HG03280 (cell line): ENCODE data around the gene GNB3.

Experiments
- ATAC-seq: cut with Tn5 transposase; IDR thresholded peaks from one replicate; pipeline ENCODE4 v1.9.1; 2021; ENCODE audit warnings: mild to moderate bottlenecking, moderate library complexity; ENCODE audit not compliant: unreplicated experiment

Gene GNB3

DNA sequence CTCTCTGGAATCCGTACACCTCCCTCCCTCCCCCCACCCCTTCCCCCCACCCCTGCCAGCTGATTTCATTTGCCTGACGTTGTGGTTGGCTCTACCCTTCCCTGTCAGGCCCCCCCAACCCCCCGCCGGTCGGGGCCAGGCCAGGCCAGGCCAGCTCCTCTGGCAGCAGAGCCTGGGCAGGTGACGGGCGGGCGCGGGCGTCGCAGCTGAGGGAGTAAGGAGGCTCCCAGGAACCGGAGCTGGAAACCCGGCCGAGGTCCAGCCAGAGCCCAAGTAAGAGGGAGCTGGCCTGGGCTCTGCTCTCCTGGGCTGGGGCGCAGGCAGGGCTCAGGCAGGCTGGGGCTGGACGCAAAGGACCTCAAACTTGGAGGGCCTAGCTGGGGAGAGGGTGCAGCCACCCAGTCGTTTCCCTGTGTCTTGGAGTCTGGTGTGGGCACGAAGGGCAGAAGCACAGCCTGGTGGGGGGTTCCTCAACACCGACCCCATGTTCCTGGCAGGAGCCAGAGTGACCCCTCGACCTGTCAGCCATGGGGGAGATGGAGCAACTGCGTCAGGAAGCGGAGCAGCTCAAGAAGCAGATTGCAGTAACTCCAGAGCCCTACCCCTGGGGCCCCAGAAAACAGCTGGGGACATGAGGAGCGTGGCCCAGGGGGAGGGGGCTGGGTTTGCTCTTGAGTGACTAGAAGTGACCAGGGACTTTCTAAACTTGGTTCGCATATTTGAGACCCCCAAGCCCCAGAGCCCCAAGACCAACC lies at the start of gene GNB3:
Gene GNB3 (plus strand): TSS at position 165 of the 755 bp plus-strand sequence. CDS start 363 bp downstream, at position 528.
- no peak for ATAC-seq

DNA sequence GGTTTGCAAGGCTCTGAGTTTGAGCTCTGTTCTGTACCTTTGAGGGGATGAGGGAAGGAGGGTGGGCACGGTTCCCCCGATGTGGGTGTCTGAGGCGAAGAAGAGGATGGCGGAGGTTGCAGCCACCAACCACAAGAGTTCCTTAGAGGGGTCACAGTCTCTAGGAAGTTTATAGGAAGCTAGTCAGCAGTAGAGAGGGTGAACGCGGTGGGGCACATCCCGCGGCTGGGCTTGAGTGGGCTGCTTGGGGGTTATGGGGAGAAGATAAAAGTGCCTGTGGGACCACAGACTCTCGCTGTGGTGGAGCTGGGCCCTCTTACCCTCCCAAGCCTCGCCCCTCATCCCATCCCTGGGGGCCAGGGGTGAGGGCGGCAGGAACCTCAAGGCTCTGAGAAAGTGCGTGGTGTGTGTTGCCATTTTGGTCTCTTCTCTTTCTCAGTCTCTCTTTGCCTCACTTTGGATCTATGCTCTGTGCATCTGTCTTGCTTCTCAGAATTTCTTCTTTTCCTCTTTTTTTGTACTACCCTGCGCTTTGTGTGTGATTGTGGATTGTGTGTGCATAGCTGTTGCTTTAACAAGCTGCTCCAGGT lies 48.7 kb upstream of the GNB3 start:
- no peak for ATAC-seq

DNA sequence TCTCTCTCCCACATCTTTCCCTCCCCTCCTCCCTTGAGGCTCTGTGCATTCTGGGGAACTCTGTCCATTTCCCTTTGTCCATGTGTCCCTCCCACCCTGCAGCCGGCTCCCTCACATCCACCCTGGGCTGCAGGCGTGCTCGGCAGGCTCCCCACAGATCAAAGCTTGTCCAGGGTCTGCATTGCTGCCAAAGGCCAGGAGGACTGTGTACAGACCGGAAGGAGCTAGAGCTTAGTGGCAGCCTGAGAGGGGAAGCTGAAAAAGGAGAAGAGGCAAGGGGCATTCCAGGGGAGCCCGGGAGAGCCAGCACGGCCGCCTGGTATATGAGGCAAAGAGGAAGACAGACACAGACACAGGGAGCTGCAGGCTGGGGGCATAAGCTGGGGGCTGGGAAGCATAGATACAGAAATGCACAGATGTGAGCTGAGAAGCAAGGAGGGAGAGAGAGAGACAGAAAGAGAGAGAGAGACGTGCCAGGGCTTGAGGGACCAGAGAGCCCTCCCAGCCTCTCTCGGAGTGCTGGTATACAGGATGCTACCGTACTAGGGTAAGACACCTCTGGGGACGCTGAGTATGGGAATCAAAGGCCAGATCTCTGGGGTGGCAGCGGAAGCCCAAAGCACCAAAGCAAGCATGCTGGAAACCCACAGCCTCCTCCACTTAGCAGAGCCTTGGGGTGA lies 48.1 kb upstream of the GNB3 start:
- ATAC-seq = no peak

DNA sequence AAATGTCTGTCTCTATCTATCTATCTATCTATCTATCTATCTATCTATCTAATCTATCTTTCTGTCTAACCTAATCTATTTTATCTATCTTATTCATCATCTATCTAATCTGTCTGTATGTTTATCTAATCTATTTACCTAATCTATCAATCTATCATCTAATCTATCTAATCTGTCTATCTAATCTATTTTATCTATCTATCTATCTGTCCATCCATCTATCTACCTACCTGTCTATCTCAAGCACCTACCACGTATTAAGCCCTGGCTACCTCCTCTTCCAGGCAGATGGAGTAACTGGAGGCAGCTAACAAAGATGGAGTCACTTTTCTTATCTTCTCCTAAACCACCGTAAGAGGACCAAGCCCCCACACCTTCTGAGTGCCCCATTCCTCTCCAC lies 45.6 kb upstream of the GNB3 start:
- ATAC-seq = no peak

DNA sequence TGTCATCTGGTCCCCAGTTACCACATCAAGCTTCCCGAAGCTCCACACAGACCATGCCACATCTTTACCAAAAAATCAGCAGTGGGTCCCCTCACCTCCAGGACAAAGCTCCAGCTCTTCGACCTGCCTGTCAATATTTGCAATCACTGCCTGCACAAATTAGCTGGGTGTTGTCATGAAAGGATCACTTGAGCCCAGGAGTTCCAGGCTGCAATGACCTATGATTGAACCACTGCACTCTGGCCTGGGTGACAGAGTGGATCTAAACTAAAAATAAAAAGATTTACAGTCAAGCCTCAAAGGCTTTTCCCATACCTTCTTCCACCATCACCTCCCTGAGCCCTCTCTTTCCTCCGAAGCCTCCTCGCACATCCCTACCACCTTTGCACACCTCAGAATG lies 44.1 kb upstream of the GNB3 start:
- ATAC-seq = no peak

DNA sequence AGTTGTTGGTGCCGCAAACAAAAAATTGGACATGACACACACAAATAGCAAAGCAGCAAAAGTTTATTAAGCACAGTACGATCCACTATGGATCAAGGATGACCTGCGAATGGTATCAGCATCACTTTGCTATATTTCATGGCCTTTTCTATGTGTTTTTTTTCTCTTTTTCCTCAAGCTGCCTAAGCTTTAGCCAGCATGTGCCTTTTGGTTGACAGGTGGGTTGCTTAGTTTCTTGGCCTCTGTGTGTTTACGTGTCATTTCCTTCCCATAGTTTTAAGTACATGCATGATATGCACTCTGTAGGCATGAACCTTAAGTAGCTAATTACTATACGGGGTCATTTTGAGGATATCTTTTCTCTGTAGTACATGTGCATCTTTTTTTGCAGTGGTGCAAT lies 41.6 kb upstream of the GNB3 start:
- ATAC-seq = no peak

DNA sequence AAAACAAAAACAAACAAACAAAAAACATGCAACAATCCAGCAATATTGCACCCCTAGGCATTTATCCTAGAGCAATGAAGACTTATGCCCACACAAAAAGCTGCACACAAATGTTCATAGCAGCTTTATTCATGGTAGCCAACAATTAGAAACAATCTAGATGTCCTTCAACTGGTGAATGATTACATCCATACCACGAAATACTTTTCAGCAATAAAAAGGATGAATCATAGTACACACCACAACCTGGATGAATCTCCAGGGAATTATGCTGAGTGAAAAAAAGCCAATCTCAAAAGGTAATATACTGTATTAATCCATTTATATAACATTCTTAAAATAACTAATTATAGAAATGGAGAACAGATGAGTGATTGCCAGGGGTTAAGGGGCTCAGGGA lies 33.6 kb upstream of the GNB3 start:
- ATAC-seq = no peak

DNA sequence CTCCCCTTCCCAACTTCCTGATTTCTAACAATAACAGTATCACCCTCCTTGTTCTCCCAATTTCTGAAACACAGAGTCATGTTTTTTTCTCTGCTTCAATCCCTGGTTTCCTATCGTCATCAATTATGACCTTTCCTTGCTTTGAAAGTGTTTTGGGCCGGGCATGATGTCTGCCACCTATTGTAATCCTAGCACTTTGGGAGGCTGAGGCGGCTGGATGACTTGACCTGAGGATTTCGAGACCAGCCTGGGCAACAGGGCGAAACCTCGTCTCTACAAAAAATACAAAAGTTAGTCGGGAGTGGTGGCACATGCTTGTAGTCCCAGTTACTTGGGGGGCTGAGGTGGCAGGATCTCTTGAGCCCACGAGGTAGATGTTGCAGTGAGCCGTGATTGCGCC lies 31.7 kb upstream of the GNB3 start:
- ATAC-seq = no peak

DNA sequence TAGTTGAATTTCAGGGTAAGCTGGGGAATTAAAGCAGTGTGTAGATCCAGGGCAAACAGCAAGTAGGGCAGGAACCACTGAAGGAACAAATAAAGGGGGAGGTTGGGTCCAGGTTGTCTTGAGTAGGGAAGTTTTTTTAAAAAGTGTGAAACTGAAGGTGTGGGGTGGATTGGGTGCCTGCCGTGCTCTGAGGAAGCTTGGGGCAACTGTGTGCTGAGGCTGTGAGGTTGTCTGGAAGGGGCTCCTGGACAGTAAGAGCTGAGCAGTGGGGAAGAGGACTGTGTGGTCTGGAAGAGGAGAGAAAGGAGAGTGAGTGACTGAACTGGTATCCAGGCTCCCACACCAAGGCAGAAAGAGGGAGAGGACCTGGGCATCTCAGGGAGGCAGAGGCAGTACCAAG lies 30.0 kb upstream of the GNB3 start:
- no peak for ATAC-seq

DNA sequence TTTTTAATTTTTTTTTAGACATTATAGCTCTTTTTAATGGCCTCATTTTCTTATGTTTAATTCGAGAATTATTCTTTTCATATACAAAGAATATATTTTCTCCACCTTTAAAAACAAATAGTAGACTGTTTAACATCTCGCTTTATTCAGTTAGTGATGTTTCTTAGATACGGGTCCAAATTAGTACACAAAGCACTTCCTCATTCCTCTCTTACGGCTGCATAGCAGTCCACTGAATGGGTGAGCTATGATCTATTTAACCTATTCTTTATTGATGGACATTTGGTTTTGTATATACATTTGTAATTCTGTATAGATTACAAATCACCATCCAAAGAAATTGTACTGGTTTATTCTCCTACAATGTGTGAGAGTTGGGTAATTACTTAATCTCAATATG lies 27.4 kb upstream of the GNB3 start:
- no peak for ATAC-seq

DNA sequence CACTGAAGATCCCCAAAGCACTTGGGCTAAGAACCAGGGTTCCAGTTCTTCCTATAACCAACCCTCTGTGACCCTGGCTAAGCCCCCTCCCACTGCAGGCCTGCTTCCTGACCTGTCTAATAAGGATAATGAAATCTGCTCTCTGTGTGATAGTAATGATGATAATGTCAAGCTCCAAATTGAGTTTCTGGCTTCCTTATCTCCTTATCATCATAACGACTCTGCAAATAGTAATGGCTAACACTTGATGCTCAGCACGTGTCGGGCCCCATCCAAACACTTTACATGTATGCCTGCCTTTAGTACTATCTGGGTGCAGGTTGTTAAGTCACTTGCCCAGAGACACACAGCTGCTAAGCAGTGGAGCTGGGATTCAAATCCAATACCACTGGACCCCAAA lies 24.1 kb upstream of the GNB3 start:
- no peak for ATAC-seq

DNA sequence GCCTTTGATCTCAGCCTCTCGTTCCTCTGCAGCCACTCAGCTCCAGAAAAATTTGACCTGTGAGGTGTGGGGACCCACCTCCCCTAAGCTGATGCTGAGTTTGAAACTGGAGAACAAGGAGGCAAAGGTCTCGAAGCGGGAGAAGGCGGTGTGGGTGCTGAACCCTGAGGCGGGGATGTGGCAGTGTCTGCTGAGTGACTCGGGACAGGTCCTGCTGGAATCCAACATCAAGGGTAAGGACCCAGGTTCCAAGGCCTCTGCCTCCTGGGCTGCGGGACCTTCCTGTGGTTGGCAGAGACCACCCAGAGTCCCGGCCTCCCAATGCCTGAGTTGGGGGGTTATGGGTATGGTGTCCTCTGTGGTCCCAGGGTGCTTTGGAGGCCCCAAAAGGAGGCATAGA lies 23.6 kb upstream of the GNB3 start:
- no peak for ATAC-seq

DNA sequence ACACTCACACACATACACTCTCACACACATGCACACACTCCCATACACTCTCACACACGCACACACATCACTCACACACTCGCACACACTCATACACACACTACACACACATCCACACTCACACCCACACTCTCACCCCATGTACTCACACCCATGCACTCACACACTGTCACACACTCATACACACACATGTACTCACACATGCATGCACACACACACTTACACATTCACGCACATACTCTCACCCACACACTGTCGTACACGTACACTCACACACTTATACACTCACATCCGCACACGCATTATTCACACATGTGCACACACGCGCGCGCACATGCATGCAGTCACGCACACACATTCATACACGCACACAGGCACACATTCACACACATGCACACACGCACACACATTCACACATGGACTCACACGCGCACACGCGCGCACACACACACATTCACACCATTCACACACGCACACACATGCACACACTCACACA lies 23.0 kb upstream of the GNB3 start:
- ATAC-seq = no peak

DNA sequence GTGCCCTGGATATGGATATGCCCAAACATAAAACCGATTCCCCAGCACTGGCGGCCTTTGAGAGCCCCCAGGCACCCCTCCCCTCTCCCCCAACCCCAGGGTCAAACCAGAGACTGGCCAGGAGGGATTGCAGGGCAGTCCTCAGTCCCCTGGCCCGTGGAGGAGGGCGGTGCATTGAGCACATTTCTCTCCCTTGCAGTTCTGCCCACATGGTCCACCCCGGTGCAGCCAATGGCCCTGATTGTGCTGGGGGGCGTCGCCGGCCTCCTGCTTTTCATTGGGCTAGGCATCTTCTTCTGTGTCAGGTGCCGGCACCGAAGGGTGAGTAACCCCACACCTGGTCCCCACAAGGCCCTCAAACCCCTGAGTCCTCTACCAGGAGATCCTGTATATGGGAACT lies 22.5 kb upstream of the GNB3 start:
- no peak for ATAC-seq

DNA sequence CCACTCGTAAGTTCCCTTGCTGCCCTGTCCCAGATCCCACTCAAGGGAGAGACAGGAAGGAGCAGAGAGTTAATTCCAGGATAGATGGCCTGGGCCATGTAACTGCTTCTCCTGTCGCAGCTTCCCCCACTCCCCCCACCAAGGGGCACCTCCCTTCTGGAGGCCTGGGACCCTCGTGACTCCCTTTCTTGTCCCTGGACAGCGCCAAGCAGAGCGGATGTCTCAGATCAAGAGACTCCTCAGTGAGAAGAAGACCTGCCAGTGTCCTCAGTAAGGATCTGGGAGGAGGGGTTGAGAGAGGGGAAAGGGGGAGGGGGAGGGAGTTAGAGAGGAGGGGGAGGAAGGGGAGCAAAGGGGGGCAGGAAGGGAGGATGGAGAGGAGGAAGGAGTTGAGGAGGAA lies 22.1 kb upstream of the GNB3 start:
- no peak for ATAC-seq

DNA sequence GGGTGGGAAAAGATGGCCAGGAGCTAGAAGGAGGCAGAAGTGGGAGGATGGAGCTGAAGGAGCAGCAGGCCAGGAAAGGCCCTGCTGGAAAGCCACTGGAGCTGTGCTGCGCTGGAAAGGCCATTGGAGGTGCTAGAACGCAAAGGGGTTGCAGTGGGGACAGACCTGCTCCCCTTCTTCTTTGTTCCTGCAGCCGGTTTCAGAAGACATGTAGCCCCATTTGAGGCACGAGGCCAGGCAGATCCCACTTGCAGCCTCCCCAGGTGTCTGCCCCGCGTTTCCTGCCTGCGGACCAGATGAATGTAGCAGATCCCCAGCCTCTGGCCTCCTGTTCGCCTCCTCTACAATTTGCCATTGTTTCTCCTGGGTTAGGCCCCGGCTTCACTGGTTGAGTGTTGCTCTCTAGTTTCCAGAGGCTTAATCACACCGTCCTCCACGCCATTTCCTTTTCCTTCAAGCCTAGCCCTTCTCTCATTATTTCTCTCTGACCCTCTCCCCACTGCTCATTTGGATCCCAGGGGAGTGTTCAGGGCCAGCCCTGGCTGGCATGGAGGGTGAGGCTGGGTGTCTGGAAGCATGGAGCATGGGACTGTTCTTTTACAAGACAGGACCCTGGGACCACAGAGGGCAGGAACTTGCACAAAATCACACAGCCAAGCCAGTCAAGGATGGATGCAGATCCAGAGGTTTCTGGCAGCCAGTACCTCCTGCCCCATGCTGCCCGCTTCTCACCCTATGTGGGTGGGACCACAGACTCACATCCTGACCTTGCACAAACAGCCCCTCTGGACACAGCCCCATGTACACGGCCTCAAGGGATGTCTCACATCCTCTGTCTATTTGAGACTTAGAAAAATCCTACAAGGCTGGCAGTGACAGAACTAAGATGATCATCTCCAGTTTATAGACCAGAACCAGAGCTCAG lies 21.4 kb upstream of the GNB3 start:
- no peak for ATAC-seq

DNA sequence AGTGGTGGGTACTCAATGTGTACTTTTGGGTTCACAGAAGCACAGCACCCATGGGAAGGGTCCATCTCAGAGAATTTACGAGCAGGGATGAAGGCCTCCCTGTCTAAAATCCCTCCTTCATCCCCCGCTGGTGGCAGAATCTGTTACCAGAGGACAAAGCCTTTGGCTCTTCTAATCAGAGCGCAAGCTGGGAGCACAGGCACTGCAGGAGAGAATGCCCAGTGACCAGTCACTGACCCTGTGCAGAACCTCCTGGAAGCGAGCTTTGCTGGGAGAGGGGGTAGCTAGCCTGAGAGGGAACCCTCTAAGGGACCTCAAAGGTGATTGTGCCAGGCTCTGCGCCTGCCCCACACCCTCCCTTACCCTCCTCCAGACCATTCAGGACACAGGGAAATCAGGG lies 20.6 kb upstream of the GNB3 start:
- ATAC-seq = no peak

DNA sequence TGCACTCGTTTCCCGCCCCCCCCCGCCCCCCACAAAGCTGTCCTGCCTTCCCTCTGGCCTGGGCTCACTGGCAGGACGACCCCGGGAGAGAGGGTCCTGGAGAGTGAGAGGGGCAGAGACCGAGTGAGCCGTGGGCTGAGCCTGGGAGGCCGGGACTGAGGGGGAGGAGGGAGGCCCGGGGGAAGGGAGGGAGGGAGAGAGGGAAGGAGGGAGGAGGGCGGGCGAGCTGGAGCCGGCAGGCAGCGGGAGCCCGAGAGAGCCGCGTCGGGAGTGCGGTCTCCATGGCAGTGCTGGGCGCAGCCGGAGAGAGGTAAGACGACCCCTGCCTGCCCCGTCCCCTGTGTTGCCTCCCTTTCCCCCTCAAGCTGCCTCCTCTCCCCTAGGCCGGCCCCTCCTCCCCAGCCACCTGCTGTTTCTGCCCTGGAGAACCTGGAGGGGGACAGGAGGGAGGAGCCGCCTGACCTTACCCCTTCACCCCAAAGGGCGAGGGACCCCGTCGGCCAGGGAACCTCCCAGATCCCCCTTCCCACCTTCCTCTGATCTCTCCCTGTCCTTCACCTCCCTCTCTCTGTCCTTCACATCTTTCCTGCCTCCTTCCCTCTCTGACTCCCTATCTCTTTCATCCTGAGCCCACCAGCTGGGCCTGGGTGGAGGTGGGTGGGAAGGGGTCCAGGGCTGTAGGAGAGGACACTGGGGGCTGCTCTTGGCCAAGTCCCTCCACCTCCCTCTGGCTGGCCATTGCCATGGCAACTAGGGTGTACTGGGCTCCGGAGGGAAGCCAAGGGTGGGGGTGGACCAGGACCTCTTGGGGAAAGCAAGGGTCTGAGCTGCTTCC lies 18.9 kb upstream of the GNB3 start, which contains the start of gene GPR162:
Gene GPR162 (plus strand): TSS at position 231 of the 835 bp plus-strand sequence. CDS start 2,078 bp downstream, outside the sequence.
- no peak for ATAC-seq

DNA sequence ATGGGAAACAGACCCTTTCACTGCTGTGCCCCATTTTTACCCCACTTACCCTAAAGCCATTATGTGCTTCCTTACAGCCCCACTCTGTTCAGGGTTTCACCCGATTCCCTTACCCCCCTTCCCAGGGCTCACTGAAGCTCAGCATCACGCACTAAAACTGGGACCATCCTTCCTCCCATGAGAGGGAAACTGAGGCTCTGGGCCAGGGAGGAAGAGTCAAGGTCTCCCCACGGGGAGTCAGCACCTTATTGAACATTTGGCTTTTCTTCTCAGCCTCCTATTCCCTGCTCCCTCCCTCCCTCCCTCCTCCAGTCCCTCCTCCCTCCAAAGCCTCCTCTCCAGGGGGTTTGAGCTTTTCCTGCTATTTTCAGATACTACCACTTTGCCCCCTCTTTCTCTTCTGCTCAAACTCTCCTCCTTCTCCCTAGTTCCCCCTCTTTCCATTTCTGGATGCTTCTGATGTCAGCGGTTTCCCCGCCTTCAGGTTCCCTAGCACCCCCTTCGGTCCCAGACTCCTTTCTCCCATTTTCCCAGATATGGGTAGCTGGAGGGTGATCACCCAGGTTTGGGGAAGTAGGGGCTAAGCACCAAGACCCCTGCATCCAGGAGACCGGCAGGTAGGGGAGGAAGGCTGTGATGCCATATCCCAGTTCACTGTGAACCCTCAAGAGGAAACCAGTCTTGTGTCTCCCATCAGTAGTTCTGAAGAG lies 18.1 kb upstream of the GNB3 start:
- no peak for ATAC-seq
